Skeletal muscle satellite cell (primary cell): ENCODE measurements around the gene GLS.

Source experiments
- H3K27me3 ChIP-seq: 2 replicates; pipeline ENCODE4 v1.7.0; 2013; ENCODE audit warnings: low read length; ENCODE audit not compliant: control insufficient read depth, insufficient read depth
- H3K36me3 ChIP-seq: 2 replicates; pipeline ENCODE4 v1.7.0; 2013; ENCODE audit warnings: mild to moderate bottlenecking, control low read depth, low read length; ENCODE audit not compliant: insufficient read depth
- H3K4me1 ChIP-seq: 2 replicates; pipeline ENCODE4 v1.7.0; 2013; ENCODE audit warnings: low read length; ENCODE audit not compliant: control insufficient read depth, insufficient read depth
- H3K4me2 ChIP-seq: 2 replicates; pipeline ENCODE4 v1.7.0; 2013; ENCODE audit warnings: mild to moderate bottlenecking, low read length
- H3K4me3 ChIP-seq: 2 replicates; pipeline ENCODE4 v1.7.0; 2013; ENCODE audit warnings: low read length
- H3K9ac ChIP-seq: 2 replicates; pipeline ENCODE4 v1.7.0; 2013; ENCODE audit warnings: mild to moderate bottlenecking, low read depth, low read length, moderate library complexity
- H3K9me3 ChIP-seq: replicated peaks from 2 replicates; pipeline ENCODE4 v1.7.0; 2013; ENCODE audit warnings: mild to moderate bottlenecking, control low read depth, low read length

GLS gene

DNA sequence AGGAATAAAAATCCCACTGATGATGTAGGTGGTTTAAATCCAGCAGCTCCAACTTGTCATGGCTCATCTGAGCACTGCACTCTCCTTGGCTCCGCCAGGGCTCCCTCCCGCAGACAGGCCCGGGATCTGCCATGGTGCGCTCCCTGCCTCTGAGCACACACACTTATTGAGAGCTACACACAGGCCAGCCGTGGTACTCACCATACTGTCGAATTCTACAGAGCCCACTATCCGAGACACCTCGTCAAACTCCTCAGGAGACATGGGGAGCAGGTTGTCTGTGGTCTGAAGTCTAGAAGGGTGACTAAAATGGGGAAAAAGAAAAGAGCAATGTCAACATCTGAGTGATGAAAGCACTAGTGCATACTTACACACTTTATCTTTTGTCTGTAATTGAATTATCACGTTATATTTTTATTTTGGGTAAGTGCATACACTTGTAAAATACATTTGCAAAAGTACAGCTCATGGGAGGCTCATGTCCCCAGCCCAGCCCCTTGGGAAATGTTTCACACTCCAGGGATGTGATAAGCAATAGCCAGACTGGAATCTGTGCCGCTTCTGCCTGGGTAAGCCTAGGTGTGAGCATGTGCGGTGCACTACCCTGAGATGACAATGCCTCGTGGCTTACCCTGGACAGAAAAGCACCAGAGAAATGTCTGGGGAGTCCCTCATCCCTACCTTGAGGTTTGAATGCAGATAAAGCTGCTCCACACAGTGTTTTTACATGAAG is 94.2 kb downstream of the GLS start:
- Histone ChIP-seq H3K9ac (no peak overlapping the region), H3K36me3 (peaks cover 94% of the 10 kb centered on the region), H3K4me2 (no peak overlapping the region), H3K9me3 (no peaks in the 10 kb centered on the region), H3K4me3 (no peak overlapping the region), H3K4me1 (no peaks in the 10 kb centered on the region), H3K27me3 (no peaks in the 10 kb centered on the region)

DNA sequence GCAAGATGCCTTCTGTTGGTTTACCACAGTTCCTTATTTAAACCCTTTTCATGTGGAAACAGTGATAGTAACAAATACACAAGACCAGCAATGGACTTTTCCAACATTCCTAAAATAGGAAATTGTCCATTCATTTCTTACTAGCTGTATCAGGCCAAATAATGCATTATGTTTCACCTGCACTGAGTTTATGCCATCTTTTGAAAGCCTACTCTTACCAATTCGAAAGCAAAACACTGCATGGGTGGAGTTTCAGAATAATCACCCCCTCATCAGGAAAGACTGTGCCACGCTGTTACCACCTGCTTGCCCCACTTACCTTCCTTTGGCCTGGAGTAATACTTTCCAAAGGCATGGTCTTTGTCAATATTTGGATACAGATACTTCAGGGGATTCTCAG is 95.9 kb downstream of the GLS start:
- H3K27me3 ChIP-seq, result no peaks in the 10 kb centered on the region
- H3K4me3 ChIP-seq, result no peak overlapping the region
- peaks cover 94% of the 10 kb centered on the region for H3K36me3 ChIP-seq
- no peaks in the 10 kb centered on the region for H3K4me1 ChIP-seq
- H3K9ac ChIP-seq, result no peak overlapping the region
- no peaks in the 10 kb centered on the region for H3K9me3 ChIP-seq
- H3K4me2 ChIP-seq, result no peak overlapping the region

DNA sequence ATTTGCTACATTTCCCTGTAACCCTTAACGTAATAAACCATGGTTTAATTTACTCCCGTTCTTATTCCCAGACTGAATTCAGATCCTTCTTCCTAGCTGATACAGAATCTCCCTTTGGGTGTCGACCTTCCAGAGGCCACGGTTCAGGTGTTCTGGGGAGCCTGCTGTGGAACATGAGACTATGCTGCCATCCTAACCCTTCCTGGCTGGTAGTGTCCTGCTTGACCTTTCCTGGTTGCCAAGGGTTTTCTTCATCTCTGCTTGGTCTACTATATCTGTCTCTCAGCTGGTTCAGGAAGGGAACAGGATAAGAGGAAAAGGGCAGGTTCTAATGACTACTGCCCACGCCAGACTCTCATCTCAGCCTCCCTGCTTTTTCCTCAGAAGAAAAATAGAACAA is 96.9 kb downstream of the GLS start:
- Histone ChIP-seq H3K36me3 (peaks cover 98% of the 10 kb centered on the region), H3K4me3 (no peak overlapping the region), H3K9me3 (no peaks in the 10 kb centered on the region), H3K4me1 (no peaks in the 10 kb centered on the region), H3K27me3 (no peaks in the 10 kb centered on the region), H3K4me2 (no peak overlapping the region), H3K9ac (no peak overlapping the region)

DNA sequence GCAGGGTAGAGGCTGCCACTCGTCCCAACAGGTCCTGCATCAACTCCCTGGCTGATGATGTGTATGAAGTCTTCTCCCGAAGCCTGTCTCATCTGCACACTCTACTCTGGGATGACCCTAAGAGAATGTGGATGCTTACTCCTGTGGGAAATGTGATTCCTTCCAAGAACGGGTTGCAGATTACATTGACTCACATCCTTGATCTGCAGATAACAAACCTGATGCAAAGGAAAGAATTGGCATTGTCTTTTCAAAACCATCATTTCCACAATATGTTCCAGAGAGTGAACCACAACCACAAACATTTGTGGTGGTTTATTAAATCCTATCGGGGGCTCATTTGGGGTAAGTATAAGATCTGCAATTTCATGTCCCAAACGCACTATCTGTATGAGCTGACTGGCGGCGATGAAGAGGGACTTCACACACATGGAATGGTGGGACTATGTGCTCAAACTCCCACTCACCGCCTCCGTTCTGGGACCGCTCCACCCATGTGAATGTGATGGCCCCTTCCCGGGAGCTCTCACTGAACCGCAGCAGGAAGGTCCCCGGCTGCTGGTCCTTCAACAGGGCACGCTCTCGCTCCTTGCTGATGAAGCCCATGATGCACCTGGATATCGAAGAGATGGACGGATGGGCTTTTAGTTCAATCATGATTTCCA is 97.9 kb downstream of the GLS start:
- Histone ChIP-seq H3K4me2 (no peak overlapping the region), H3K4me1 (no peaks in the 10 kb centered on the region), H3K27me3 (no peaks in the 10 kb centered on the region), H3K9ac (no peak overlapping the region), H3K4me3 (no peak overlapping the region), H3K36me3 (peaks cover 98% of the 10 kb centered on the region), H3K9me3 (no peaks in the 10 kb centered on the region)

DNA sequence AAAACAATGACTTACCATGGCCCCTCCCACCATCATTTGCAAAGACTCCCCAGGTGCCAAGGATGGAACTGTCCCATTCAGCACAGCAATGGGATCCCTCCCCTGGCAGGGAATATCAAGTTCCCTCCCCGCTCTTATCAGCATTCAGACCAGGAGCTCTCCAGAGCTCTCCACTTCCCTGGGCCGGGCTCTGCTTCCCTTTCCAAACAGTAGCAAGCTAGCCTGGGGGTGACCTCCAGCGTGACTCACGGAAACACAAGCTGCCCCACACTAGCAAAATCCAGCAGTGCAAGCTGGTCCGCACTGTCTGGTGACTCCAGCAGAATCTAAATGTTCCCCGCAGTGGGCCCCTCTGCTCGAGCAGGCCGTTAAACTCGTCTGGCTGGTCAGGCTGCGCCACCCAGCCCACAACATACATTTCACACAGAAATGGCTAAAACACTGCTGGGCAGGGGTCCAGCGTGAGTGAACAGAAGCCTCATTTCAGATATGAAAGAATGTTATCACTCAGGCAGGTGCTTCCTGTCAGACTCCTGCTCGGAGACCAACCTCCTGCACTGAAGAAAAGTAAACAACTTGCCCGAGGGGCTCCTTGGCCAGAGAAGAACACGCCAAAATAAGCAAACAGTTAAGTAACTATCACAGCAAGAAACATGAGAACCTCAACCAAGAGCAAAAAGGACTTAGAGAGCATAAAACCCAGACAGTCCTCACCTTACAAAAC is 99.4 kb downstream of the GLS start:
- H3K4me2 ChIP-seq, result no peak overlapping the region
- no peak overlapping the region for H3K9ac ChIP-seq
- peaks cover 98% of the 10 kb centered on the region for H3K36me3 ChIP-seq
- H3K27me3 ChIP-seq, result no peaks in the 10 kb centered on the region
- no peak overlapping the region for H3K4me3 ChIP-seq
- no peaks in the 10 kb centered on the region for H3K9me3 ChIP-seq
- H3K4me1 ChIP-seq, result no peaks in the 10 kb centered on the region

- no peak overlapping the region for H3K4me3 ChIP-seq
- no peak overlapping the region for H3K4me2 ChIP-seq
- H3K4me1 ChIP-seq, result no peaks in the 10 kb centered on the region
- H3K36me3 ChIP-seq, result peaks cover 98% of the 10 kb centered on the region
- H3K9me3 ChIP-seq, result no peaks in the 10 kb centered on the region
- no peak overlapping the region for H3K9ac ChIP-seq
- H3K27me3 ChIP-seq, result no peaks in the 10 kb centered on the region
Observed at GRCh38 chr2:190980630-190981209, 100.1 kb downstream of the GLS start.

- Histone ChIP-seq H3K9me3 (no peaks in the 10 kb centered on the region), H3K9ac (no peak overlapping the region), H3K4me3 (no peak overlapping the region), H3K4me2 (no peak overlapping the region), H3K36me3 (peaks cover 98% of the 10 kb centered on the region), H3K27me3 (no peaks in the 10 kb centered on the region), H3K4me1 (no peaks in the 10 kb centered on the region)
Observed at GRCh38 chr2:190981333-190981732, 100.7 kb downstream of the GLS start.

DNA sequence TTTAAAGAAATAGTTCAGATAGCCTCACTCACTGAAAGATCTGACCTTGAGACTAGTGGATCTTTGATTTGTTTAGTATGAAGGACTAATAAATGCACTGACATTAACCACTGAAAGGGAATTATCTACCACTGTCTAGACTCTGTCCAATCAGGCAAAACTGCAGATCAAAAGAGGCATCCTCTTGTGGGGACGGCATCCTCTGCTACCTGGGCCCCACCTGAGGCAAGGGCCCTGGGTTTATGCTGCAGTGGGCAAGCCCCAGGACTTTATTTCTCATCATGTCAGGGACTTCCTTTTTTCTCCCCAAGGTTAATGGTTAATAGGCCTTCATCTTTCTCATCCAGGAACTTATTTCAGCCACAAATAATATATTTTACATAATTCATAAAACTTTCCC is 101.1 kb downstream of the GLS start:
- no peak overlapping the region for H3K4me3 ChIP-seq

DNA sequence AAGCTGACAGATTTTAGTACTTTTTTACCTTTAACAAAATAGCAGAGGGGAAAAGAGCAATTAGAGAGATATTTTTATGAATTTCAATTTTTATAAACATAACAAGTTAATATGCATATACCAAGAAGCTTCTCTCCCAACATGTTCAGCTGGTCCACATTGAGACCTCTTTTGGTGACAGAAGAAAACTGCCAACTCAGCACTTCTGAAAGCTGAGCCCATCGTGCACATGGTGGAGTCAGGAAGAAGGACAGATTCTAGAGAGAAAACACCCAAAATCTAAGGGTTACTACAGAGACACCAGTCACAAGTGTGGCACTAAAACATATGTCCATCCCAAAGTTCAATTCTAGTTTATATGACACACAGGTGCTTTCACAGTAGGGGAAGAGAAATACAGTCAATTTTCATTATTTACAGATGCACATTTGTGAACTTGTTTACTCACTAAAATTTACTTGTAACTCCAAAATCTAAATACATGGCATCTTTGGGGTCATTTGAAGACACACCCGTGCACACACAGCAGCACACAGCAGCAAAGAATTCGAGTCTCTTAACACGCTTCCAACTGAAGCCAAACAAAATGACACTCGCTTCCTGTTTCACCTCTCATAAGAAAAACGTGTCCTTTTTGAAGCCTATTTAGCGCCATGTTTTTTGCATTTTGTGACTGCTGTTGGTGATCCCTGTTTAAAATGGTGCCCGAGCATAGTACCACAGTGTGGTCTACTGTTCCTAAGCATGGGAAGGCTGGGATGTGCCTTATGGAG is 101.8 kb downstream of the GLS start:
- H3K9ac ChIP-seq, result no peak overlapping the region
- no peak overlapping the region for H3K4me3 ChIP-seq
- H3K9me3 ChIP-seq, result no peaks in the 10 kb centered on the region
- no peaks in the 10 kb centered on the region for H3K4me1 ChIP-seq
- H3K4me2 ChIP-seq, result no peak overlapping the region
- H3K36me3 ChIP-seq, result peaks cover 99% of the 10 kb centered on the region
- no peaks in the 10 kb centered on the region for H3K27me3 ChIP-seq

More for the DNA sequence above, 101.1 kb downstream of the GLS start:
- Histone ChIP-seq H3K9me3 (no peaks in the 10 kb centered on the region), H3K4me1 (no peaks in the 10 kb centered on the region), H3K4me2 (no peak overlapping the region), H3K27me3 (no peaks in the 10 kb centered on the region), H3K36me3 (peaks cover 98% of the 10 kb centered on the region), H3K9ac (no peak overlapping the region)

DNA sequence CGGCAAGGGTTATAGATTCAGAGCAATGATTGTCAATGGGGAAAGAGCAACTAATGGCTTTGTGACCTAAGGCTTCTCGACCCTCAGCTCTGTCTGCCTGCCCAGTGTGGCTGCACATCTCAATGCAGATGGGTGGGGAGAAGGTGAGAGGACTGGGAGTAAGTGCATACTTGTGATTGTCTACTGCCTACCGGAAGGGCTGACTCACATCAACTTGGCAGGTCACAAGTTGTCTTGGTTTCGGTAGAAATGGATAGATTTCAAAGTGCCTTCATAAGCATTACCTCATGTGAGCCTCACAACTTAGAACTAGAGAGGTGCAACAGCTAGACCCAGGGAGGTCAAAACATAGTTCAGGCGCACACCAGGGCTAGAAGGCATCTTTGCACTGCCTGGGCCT is 104.0 kb downstream of the GLS start:
- Histone ChIP-seq H3K4me3 (no peak overlapping the region), H3K4me1 (no peaks in the 10 kb centered on the region), H3K9me3 (no peaks in the 10 kb centered on the region), H3K27me3 (no peaks in the 10 kb centered on the region), H3K9ac (no peak overlapping the region), H3K36me3 (peaks cover 91% of the 10 kb centered on the region), H3K4me2 (no peak overlapping the region)
